Gastrocnemius medialis (tissue), 4 donors: Measurements from ENCODE around the gene SGCD. TPM values are rescaled to one million over a fixed set of nuclear protein-coding genes. Genes with fewer than 3 reads are reported as not detected.

Experiments
- ATAC-seq, 2 donors: fragments of 150-250 bp; one replicate each; pipeline ENCODE4 v1.9.1; 2016
- DNase-seq, 2 donors: peaks; one replicate each; pipeline ENCODE4 v3.0.0-alpha.2; 2019
- H3K27ac ChIP-seq, 4 donors: fragments of 200-600 bp; sonication (generic); 1 replicate in 1 of 4; 2 replicates in 3 of 4; pipeline ENCODE4 v1.5.1; 2016 to 2018; ENCODE audit warnings: mild to moderate bottlenecking in 2 of 4, moderate library complexity in 1 of 4
- H3K27me3 ChIP-seq, 3 donors: fragments of 200-600 bp; sonication (generic) in 2 of 3; 1 replicate in 1 of 3; 2 replicates in 2 of 3; pipeline versions ENCODE4 v1.5.1 to v1.6.0; 2016 to 2019; ENCODE audit warnings: mild to moderate bottlenecking in 1 of 3, moderate library complexity in 1 of 3
- H3K36me3 ChIP-seq, 2 donors: fragments of 200-600 bp; sonication (generic) in 1 of 2; one replicate each; pipeline ENCODE4 v1.5.1; 2017 to 2018
- H3K4me1 ChIP-seq, 2 donors: fragments of 200-600 bp; sonication (generic) in 1 of 2; one replicate each; pipeline ENCODE4 v1.5.1; 2016 to 2017; ENCODE audit warnings: mild to moderate bottlenecking in 2 of 2
- H3K4me3 ChIP-seq, 4 donors: fragments of 200-600 bp; sonication (generic) in 3 of 4; 1 replicate in 1 of 4; 2 replicates in 3 of 4; pipeline ENCODE4 v1.5.1; 2016 to 2019; ENCODE audit warnings: mild to moderate bottlenecking in 2 of 4
- H3K9me3 ChIP-seq, 3 donors: fragments of 200-600 bp; sonication (generic) in 2 of 3; 1 replicate in 1 of 3; 2 replicates in 2 of 3; pipeline ENCODE4 v1.5.1; 2016 to 2019
- POLR2A ChIP-seq, 2 donors: fragments of 450-650 bp; IDR thresholded peaks; one replicate each; pipeline ENCODE4 v1.6.1; 2017; ENCODE audit warnings: antibody characterized with exemption in 2 of 2, mild to moderate bottlenecking in 2 of 2, moderate library complexity in 2 of 2
- in situ Hi-C, 4 donors: fragments of 200-750 bp; cut with MboI; loops; one replicate each; pipeline versions ENCODE4 v1.15.0 to v1.8.0; 2017; ENCODE audit warnings: low sequenced_read_pairs in 4 of 4
- intact Hi-C: fragments of 100-400 bp; cut with DNase I; formaldehyde crosslinking; loops from one replicate; pipeline ENCODE4 v1.15.1; 2023; ENCODE audit warnings: low total_unique reads
- total RNA-seq, 4 donors: library from RNA; depleted of rRNA; stranded (reverse); fragments of >200 nt; gene quantifications; one replicate each; pipeline versions ENCODE4 v1.1.0 to v1.2.3, GENCODE V29; 2016
- TF ChIP-seq, protein P1 (sequence below), 5 experiments: fragments of 450-650 bp in 3 of 5; fragments of 200-600 bp in 2 of 5; sonication (generic) in 2 of 5; IDR thresholded peaks in 4 of 5; conservative IDR thresholded peaks in 1 of 5; 1 replicate in 4 of 5; 2 replicates in 1 of 5; pipeline ENCODE4 v1.5.1; 2016 to 2019; ENCODE audit warnings: antibody characterized with exemption in 5 of 5, mild to moderate bottlenecking in 3 of 5, moderate library complexity in 3 of 5

Gene SGCD
- total RNA-seq, 4 donors from 2014 or later = 8.2 to 53.5 (median 35.8) TPM

DNA sequence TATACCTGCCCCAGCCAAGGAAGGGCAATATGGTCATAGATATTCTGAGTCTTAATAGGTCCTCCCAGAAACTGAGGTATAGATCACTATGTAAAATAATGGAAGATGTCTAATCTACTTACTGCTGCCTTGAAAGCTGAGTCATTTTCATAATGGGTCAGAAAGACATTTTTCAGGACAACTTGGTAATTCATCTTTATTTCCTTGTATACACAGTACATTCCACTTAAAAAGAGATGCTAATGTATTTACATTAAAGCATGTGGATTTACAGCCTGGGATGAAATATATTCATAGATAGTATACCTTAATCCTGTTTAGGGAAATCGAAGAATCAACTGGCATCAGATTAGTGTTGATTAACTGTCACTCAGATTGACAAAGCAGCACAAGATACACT, 304.0 kb downstream of the SGCD start:
- DNase-seq = no peak
- Histone ChIP-seq H3K4me3 (no peak overlapping the region), H3K27me3 (no peaks in the 10 kb centered on the region), H3K36me3 (no peaks in the 10 kb centered on the region), H3K4me1 (no peaks in the 10 kb centered on the region), H3K27ac (no peak overlapping the region), H3K9me3 (no peaks in the 10 kb centered on the region)
- TF ChIP-seq POLR2A (IDR thresholded peaks at IDR 0.05) = no peak
- TF ChIP-seq, protein P1, sequence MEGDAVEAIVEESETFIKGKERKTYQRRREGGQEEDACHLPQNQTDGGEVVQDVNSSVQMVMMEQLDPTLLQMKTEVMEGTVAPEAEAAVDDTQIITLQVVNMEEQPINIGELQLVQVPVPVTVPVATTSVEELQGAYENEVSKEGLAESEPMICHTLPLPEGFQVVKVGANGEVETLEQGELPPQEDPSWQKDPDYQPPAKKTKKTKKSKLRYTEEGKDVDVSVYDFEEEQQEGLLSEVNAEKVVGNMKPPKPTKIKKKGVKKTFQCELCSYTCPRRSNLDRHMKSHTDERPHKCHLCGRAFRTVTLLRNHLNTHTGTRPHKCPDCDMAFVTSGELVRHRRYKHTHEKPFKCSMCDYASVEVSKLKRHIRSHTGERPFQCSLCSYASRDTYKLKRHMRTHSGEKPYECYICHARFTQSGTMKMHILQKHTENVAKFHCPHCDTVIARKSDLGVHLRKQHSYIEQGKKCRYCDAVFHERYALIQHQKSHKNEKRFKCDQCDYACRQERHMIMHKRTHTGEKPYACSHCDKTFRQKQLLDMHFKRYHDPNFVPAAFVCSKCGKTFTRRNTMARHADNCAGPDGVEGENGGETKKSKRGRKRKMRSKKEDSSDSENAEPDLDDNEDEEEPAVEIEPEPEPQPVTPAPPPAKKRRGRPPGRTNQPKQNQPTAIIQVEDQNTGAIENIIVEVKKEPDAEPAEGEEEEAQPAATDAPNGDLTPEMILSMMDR (IDR thresholded peaks at IDR 0.05 in 4 of 5, conservative IDR thresholded peaks at IDR 0.05 in 1 of 5) = no peak
- no peak for ATAC-seq
- in situ Hi-C loops (no loop called here), intact Hi-C loops (no loop called here)

DNA sequence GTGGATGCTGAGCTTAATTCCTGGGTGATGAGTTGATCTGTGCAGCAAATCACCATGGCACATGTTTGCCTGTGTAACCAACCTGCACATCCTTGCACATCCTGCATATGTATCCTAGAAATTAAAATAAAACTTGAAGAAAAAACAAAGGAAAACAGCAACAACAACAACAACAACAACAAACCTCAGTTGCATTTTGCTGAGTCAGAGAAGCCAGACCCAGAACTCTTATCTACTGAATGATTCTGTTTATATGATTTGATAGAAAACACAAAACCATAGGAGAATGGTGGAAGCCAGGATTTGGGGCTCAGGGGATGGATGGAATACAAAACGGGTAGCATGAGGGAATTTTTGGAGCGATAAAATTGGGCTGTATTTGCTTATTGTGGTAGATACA, 307.3 kb downstream of the SGCD start:
- TF ChIP-seq POLR2A (IDR thresholded peaks at IDR 0.05) = no peak
- TF ChIP-seq, protein P1 (IDR thresholded peaks at IDR 0.05 in 4 of 5, conservative IDR thresholded peaks at IDR 0.05 in 1 of 5) = no peak
- H3K27ac ChIP-seq = no peak overlapping the region
- no peak for ATAC-seq
- in situ Hi-C loops = no loop called here
- intact Hi-C loops = no loop called here
- H3K36me3 ChIP-seq = no peaks in the 10 kb centered on the region
- H3K27me3 ChIP-seq = no peaks in the 10 kb centered on the region
- H3K4me3 ChIP-seq = no peak overlapping the region
- H3K4me1 ChIP-seq = no peaks in the 10 kb centered on the region
- no peak for DNase-seq
- no peaks in the 10 kb centered on the region for H3K9me3 ChIP-seq

DNA sequence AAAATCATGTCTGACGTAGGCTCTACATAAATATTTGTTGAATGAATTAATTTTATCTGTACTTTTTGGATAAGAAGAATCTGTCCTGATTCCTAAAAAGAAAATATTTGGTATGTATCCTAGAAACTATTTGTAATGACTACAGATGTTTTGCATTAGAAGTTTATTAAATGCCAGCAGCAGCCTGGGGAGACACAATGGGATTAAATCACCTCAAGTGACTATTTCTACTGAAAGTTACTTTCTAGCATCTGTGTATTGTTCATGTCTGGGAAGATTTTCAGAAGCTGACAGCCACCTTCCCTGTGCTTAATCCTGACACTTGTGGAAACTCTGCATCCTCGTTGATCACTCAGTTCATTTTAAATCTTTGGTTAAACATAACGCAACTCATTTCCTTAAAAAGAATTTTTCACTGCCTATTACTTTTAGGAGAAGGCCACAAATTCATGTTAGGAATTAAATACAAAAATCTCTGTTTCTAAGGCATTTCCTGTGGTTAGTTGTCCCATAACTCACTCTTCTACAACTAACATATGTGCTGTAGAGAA, 313.8 kb downstream of the SGCD start:
- Histone ChIP-seq H3K27me3 (no peaks in the 10 kb centered on the region), H3K27ac (no peak overlapping the region), H3K9me3 (no peaks in the 10 kb centered on the region), H3K4me3 (no peak overlapping the region), H3K4me1 (peaks cover 0 to 6% of the 10 kb centered on the region in 2 donors), H3K36me3 (no peaks in the 10 kb centered on the region)
- in situ Hi-C loops = no loop called here
- ATAC-seq = no peak
- TF ChIP-seq, protein P1 (IDR thresholded peaks at IDR 0.05 in 4 of 5, conservative IDR thresholded peaks at IDR 0.05 in 1 of 5) = no peak
- TF ChIP-seq POLR2A (IDR thresholded peaks at IDR 0.05) = no peak
- intact Hi-C loops = no loop called here
- DNase-seq = no peak

DNA sequence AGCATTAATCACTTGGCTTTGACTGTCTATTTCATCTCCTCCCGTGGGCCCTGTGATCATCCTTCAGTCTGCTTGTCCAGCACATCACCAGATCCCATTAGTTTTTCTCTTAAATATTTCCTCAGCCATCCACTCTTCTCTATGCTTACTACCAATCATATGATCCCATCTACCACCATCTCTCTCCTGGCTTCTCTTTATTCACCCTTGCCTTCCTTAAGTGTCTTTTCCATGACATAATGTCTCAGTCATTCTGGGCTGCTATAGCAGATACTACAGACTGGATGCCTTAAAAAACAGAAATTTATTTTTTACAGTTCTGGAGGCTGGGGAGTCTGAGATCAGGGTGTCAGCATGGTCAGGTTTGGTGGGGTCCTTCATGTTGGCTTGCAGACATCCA, 314.7 kb downstream of the SGCD start:
- intact Hi-C loops = no loop called here
- peak in 1 of 2 donors; percentile 12 for ATAC-seq
- Histone ChIP-seq H3K4me3 (no peak overlapping the region), H3K27me3 (no peaks in the 10 kb centered on the region), H3K36me3 (no peaks in the 10 kb centered on the region), H3K9me3 (no peaks in the 10 kb centered on the region), H3K27ac (no peak overlapping the region), H3K4me1 (peaks cover 0 to 6% of the 10 kb centered on the region in 2 donors)
- DNase-seq = no peak
- in situ Hi-C loops = no loop called here
- TF ChIP-seq, protein P1 (IDR thresholded peaks at IDR 0.05 in 4 of 5, conservative IDR thresholded peaks at IDR 0.05 in 1 of 5) = no peak
- no peak for TF ChIP-seq POLR2A (IDR thresholded peaks at IDR 0.05)

DNA sequence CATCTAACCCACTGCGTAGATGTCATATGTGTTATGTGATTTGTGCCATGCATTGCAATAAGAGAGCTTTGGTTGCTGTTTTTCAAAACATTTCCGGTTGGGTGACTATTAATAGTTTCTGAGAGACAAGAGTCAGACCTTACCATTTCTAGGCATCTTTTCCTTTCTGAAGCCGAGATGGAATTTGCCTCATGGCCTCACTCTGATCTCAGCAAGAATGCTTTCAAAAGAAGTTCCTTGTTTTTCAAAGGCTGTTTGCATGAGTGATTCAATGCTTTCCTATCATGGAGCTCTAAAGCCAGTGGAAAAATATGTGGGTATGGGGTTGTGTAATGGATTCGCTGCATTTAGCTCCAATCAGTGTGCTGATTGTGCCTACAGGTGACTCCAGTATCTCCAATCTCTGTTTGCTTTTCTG, 320.1 kb downstream of the SGCD start:
- H3K36me3 ChIP-seq = peaks cover 0 to 8% of the 10 kb centered on the region in 2 donors
- H3K9me3 ChIP-seq = no peaks in the 10 kb centered on the region
- DNase-seq (no peak), ATAC-seq (no peak)
- TF ChIP-seq, protein P1 (IDR thresholded peaks at IDR 0.05 in 4 of 5, conservative IDR thresholded peaks at IDR 0.05 in 1 of 5) = no peak
- TF ChIP-seq POLR2A (IDR thresholded peaks at IDR 0.05) = no peak
- no peak overlapping the region for H3K4me3 ChIP-seq
- intact Hi-C loops (no loop called here), in situ Hi-C loops (no loop called here)
- H3K27me3 ChIP-seq = no peaks in the 10 kb centered on the region
- H3K4me1 ChIP-seq = peaks cover 0 to 6% of the 10 kb centered on the region in 2 donors
- H3K27ac ChIP-seq = no peak overlapping the region
